Spleen (tissue), 11 donors: ENCODE results near the gene JAM3. TPM values are rescaled to one million over a fixed set of nuclear protein-coding genes. Genes with fewer than 3 reads are reported as not detected.
"Not testable (repeated sequence)": the region's sequence is repeated elsewhere in the genome, so short reads cannot be mapped to it uniquely, and the experiment has no call there.

ENCODE experiments used
- DNase-seq: peaks from one replicate; pipeline ENCODE4 v3.0.0-alpha.2; 2020
- H3K27ac ChIP-seq, 8 donors: fragments of 200-600 bp; sonication (generic) in 7 of 8; 1 replicate in 4 of 8; 2 replicates in 4 of 8; pipeline versions ENCODE4 v1.5.0 to v1.8.0; 2016 to 2021; ENCODE audit warnings: inconsistent platforms in 4 of 8, mild to moderate bottlenecking in 4 of 8, moderate library complexity in 1 of 8
- H3K27me3 ChIP-seq, 7 donors: fragments of 200-600 bp; sonication (generic) in 6 of 7; replicated peaks in 1 of 7; 1 replicate in 4 of 7; 2 replicates in 3 of 7; pipeline versions ENCODE4 v1.5.0 to v1.8.0; 2016 to 2021; ENCODE audit warnings: inconsistent platforms in 3 of 7, mild to moderate bottlenecking in 1 of 7
- H3K36me3 ChIP-seq, 6 donors: fragments of 200-600 bp; sonication (generic) in 5 of 6; 1 replicate in 4 of 6; 2 replicates in 2 of 6; pipeline versions ENCODE4 v1.5.0 to v1.8.0; 2016 to 2021; ENCODE audit warnings: inconsistent platforms in 2 of 6
- H3K4me1 ChIP-seq, 6 donors: fragments of 200-600 bp; sonication (generic) in 5 of 6; 1 replicate in 3 of 6; 2 replicates in 3 of 6; pipeline versions ENCODE4 v1.5.0 to v1.8.0; 2016 to 2021; ENCODE audit warnings: inconsistent platforms in 3 of 6
- H3K4me3 ChIP-seq, 8 donors: fragments of 200-600 bp; sonication (generic) in 7 of 8; 1 replicate in 4 of 8; 2 replicates in 4 of 8; pipeline versions ENCODE4 v1.5.0 to v1.8.0; 2016 to 2021; ENCODE audit warnings: inconsistent platforms in 4 of 8, mild to moderate bottlenecking in 4 of 8, moderate library complexity in 2 of 8
- H3K9me3 ChIP-seq, 8 donors: fragments of 200-600 bp; sonication (generic) in 7 of 8; 1 replicate in 4 of 8; 2 replicates in 4 of 8; pipeline versions ENCODE4 v1.5.0 to v1.8.0; 2016 to 2021; ENCODE audit warnings: inconsistent platforms in 4 of 8
- CTCF ChIP-seq, 11 experiments: fragments of 200-600 bp in 7 of 11; fragments of 450-650 bp in 4 of 11; sonication (generic) in 4 of 11; IDR thresholded peaks in 8 of 11; conservative IDR thresholded peaks in 3 of 11; 1 replicate in 7 of 11; 2 replicates in 4 of 11; pipeline versions ENCODE4 v1.4.0 to v1.8.0; 2016 to 2021; ENCODE audit warnings: antibody characterized with exemption in 11 of 11, inconsistent platforms in 4 of 11, mild to moderate bottlenecking in 1 of 11
- POLR2A ChIP-seq, 3 donors: fragments of 450-650 bp; IDR thresholded peaks; one replicate each; pipeline ENCODE4 v1.5.1; 2017; ENCODE audit warnings: antibody characterized with exemption in 3 of 3, mild to moderate bottlenecking in 1 of 3
- POLR2AphosphoS5 ChIP-seq, 3 donors: sonication (generic); formaldehyde crosslinking; IDR thresholded peaks; one replicate each; pipeline ENCODE4 v1.5.1; 2017; ENCODE audit warnings: antibody characterized with exemption in 3 of 3
- WGBS, 5 donors: extraction: QIAGEN DNeasy Blood & Tissue Kit in 3 of 5; methylation state at CpG; one replicate each; pipeline versions ENCODE4 v1.1.5 to v1.1.7; 2013 to 2018; 5-methylcytosine and 5-hydroxymethylcytosine counted together
- intact Hi-C: fragments of 100-400 bp; cut with DNase I; formaldehyde crosslinking; loops from one replicate; pipeline ENCODE4 v1.15.0; 2023; ENCODE audit warnings: low total_unique reads
- polyA plus RNA-seq, 3 donors: library from polyadenylated mRNA; stranded (reverse); fragments of 200-250 nt; gene quantifications; one replicate each; pipeline ENCODE4 v1.2.1, GENCODE V29; 2013
- total RNA-seq, 7 donors: library from RNA; depleted of rRNA in 3 of 7; stranded (reverse); fragments of >200 nt in 3 of 7; fragmentation: NEBNext Ultra II Directional in 4 of 7; extraction: Animal tissue kit (Norgen Biotek cat#: 25700) in 4 of 7; gene quantifications; one replicate each; pipeline versions ENCODE4 v1.1.0 to v1.2.1, GENCODE V29; 2016 to 2021
- donor health status: healthy with polysubstance abuse.
- donor health status: DM: no; HTN: no; CAD: no; lungs with moderate emphysema.
- donor health status: DM: no; HTN: no; CAD: no.
- donor health status: Bipolar disorder and iron deficiency.
- donor health status: healthy.
- donor health status: DM: no; HTN: no; CAD: no.
- donor health status: DM: yes; HTN: yes; CAD: no.

Gene JAM3
- total and polyA plus RNA-seq, 10 donors: 9.5 to 28.7 (median 23.2) TPM

GRCh38 chr11:134176284-134176683 is 107.4 kb downstream of the JAM3 start:
- 94 to 99% (median 96%) methylated on average over 13 of the region's 13 CpGs for WGBS, 5 donors
- no peak for DNase-seq
- Histone ChIP-seq H3K27ac (no peak overlapping the region), H3K36me3 (peaks cover 0 to 100% (median 59%) of the 10 kb centered on the region in 6 donors), H3K9me3 (no peaks in the 10 kb centered on the region), H3K4me1 (no peaks in the 10 kb centered on the region), H3K4me3 (no peak overlapping the region), H3K27me3 (no peaks in the 10 kb centered on the region)
- TF ChIP-seq POLR2AphosphoS5 (IDR thresholded peaks at IDR 0.05): no peak
- no peak for TF ChIP-seq CTCF (IDR thresholded peaks at IDR 0.05 in 8 of 11, conservative IDR thresholded peaks at IDR 0.05 in 3 of 11)
- no peak for TF ChIP-seq POLR2A (IDR thresholded peaks at IDR 0.05)
- intact Hi-C loops: no loop called here

- H3K4me1 ChIP-seq: no peaks in the 10 kb centered on the region
- intact Hi-C loops: no loop called here
- H3K4me3 ChIP-seq: no peak overlapping the region
- no peak overlapping the region for H3K27ac ChIP-seq
- no peak for DNase-seq
- no peaks in the 10 kb centered on the region for H3K27me3 ChIP-seq
- WGBS, 5 donors: 76 to 93% (median 84%) methylated on average over 5 of the region's 5 CpGs
- no peaks in the 10 kb centered on the region for H3K9me3 ChIP-seq
- TF ChIP-seq POLR2AphosphoS5 (IDR thresholded peaks at IDR 0.05): no peak
- no peak for TF ChIP-seq POLR2A (IDR thresholded peaks at IDR 0.05)
- no peak for TF ChIP-seq CTCF (IDR thresholded peaks at IDR 0.05 in 8 of 11, conservative IDR thresholded peaks at IDR 0.05 in 3 of 11)
- H3K36me3 ChIP-seq: peaks cover 0 to 100% (median 53%) of the 10 kb centered on the region in 6 donors
Observed at GRCh38 chr11:134178032-134178674, 109.3 kb downstream of the JAM3 start.

- no peak overlapping the region for H3K4me3 ChIP-seq
- no peak overlapping the region for H3K27ac ChIP-seq
- H3K36me3 ChIP-seq: peaks cover 0 to 100% (median 41%) of the 10 kb centered on the region in 6 donors
- intact Hi-C loops: no loop called here
- DNase-seq: no peak
- H3K27me3 ChIP-seq: no peaks in the 10 kb centered on the region
- TF ChIP-seq CTCF (IDR thresholded peaks at IDR 0.05 in 8 of 11, conservative IDR thresholded peaks at IDR 0.05 in 3 of 11) (no peak), POLR2A (IDR thresholded peaks at IDR 0.05) (no peak), POLR2AphosphoS5 (IDR thresholded peaks at IDR 0.05) (no peak)
- WGBS, 5 donors: 89 to 95% (median 94%) methylated on average over 4 of the region's 4 CpGs
- H3K9me3 ChIP-seq: no peaks in the 10 kb centered on the region
- H3K4me1 ChIP-seq: no peaks in the 10 kb centered on the region
Observed at GRCh38 chr11:134181707-134182106, 112.8 kb downstream of the JAM3 start.

GRCh38 chr11:134188092-134188491 is 119.2 kb downstream of the JAM3 start:
- WGBS, 5 donors: 96 to 99% (median 98%) methylated on average over 8 of the region's 8 CpGs
- peaks cover 0 to 100% (median 61%) of the 10 kb centered on the region in 6 donors for H3K36me3 ChIP-seq
- H3K27ac ChIP-seq, H3K4me3 ChIP-seq, DNase-seq, H3K27me3 ChIP-seq, H3K4me1 ChIP-seq, H3K9me3 ChIP-seq, intact Hi-C loops: not testable (repeated sequence)
